H1 (cell line): Measurements from ENCODE around the gene GFRAL. TPM values are rescaled to one million over a fixed set of nuclear protein-coding genes. Genes with fewer than 3 reads are reported as not detected.

Experiments used
- CTCF ChIA-PET: fragments of 300-600 bp; sonication (Branson Sonifier 250); formaldehyde crosslinking; loops from one replicate; lab custom pipeline; 2021; ENCODE audit not compliant: partially characterized antibody; lab: Charles Lee
- POLR2A ChIA-PET: fragments of 300-600 bp; sonication (Branson Sonifier 250); formaldehyde crosslinking; loops from one replicate; lab custom pipeline; 2021; ENCODE audit warnings: inconsistent platforms; ENCODE audit not compliant: partially characterized antibody; lab: Charles Lee
- DNase-seq, 2 experiments: peaks; one replicate each; pipeline versions ENCODE4 v3.0.0 to v3.0.0-alpha.2; 2010 to 2022; ENCODE audit warnings: low spot score in 2 of 2, low read depth in 1 of 2, mixed read lengths in 1 of 2
- FAIRE-seq: peaks from 2 replicates; lab custom pipeline; 2011; peaks lifted over from hg19 to GRCh38; lab: Jason Lieb, UNC
- H2AFZ ChIP-seq: 2 replicates; pipeline ENCODE4 v1.8.1; 2012; ENCODE audit warnings: low read length, inconsistent platforms
- H2AK5ac ChIP-seq: 2 replicates; pipeline ENCODE4 v1.6.1; 2013; ENCODE audit warnings: low read depth, low read length
- H2BK120ac ChIP-seq: replicated peaks from 2 replicates; pipeline ENCODE3; 2013; ENCODE audit warnings: low read depth, low read length, inconsistent platforms
- H2BK12ac ChIP-seq: 2 replicates; pipeline ENCODE4 v1.6.1; 2013; ENCODE audit warnings: low read depth, low read length
- H2BK15ac ChIP-seq: 2 replicates; pipeline ENCODE4 v1.6.1; 2013; ENCODE audit warnings: low read length
- H2BK20ac ChIP-seq: 2 replicates; pipeline ENCODE4 v1.6.1; 2013; ENCODE audit warnings: low read length
- H2BK5ac ChIP-seq: 2 replicates; pipeline ENCODE4 v1.6.1; 2013; ENCODE audit warnings: low read depth, low read length
- H3K14ac ChIP-seq: 2 replicates; pipeline ENCODE4 v1.6.1; 2013; ENCODE audit warnings: inconsistent platforms; ENCODE audit not compliant: insufficient read length
- H3K18ac ChIP-seq: 2 replicates; pipeline ENCODE4 v1.6.1; 2013; ENCODE audit warnings: low read length; ENCODE audit errors: extremely low read depth
- H3K23ac ChIP-seq: 2 replicates; pipeline ENCODE4 v1.6.1; 2013; ENCODE audit warnings: inconsistent platforms; ENCODE audit not compliant: insufficient read length
- H3K23me2 ChIP-seq: 2 replicates; pipeline ENCODE4 v1.6.1; 2013; ENCODE audit warnings: low read depth, low read length
- H3K27ac ChIP-seq: 2 replicates; pipeline ENCODE4 v1.6.1; 2011; ENCODE audit warnings: low read depth, low read length, inconsistent platforms
- H3K27me3 ChIP-seq, 4 experiments: replicated peaks in 1 of 4; 1 replicate in 1 of 4; 2 replicates in 3 of 4; pipeline versions ENCODE4 v1.6.1 to v1.8.1; 2011 to 2013; ENCODE audit warnings: low read length in 3 of 4, mild to moderate bottlenecking in 3 of 4, inconsistent platforms in 2 of 4, mixed read lengths in 2 of 4, moderate library complexity in 1 of 4; ENCODE audit not compliant: control insufficient read depth in 3 of 4, insufficient read depth in 3 of 4; ENCODE audit errors: extremely low read depth in 1 of 4
- H3K36me3 ChIP-seq, 4 experiments: 2 replicates each; pipeline versions ENCODE4 v1.6.1 to v1.8.1; 2011 to 2013; ENCODE audit warnings: mild to moderate bottlenecking in 4 of 4, low read length in 3 of 4, moderate library complexity in 2 of 4, control low read depth in 1 of 4, inconsistent platforms in 1 of 4; ENCODE audit not compliant: insufficient read depth in 4 of 4, control insufficient read depth in 2 of 4
- H3K4ac ChIP-seq: replicated peaks from 2 replicates; pipeline ENCODE3; 2013; ENCODE audit warnings: low read length, low read depth, mixed read lengths, inconsistent platforms; ENCODE audit not compliant: insufficient read length
- H3K4me1 ChIP-seq, 4 experiments: replicated peaks in 1 of 4; 1 replicate in 1 of 4; 2 replicates in 3 of 4; pipeline versions ENCODE4 v1.6.1 to v1.8.1; 2011 to 2013; ENCODE audit warnings: low read length in 3 of 4, inconsistent platforms in 2 of 4, mixed read lengths in 1 of 4; ENCODE audit not compliant: insufficient read depth in 4 of 4, control insufficient read depth in 3 of 4
- H3K4me2 ChIP-seq, 2 experiments: 2 replicates each; pipeline versions ENCODE4 v1.6.1 to v1.8.1; 2011 to 2013; ENCODE audit warnings: low read depth in 2 of 2, low read length in 2 of 2, control low read depth in 1 of 2, inconsistent platforms in 1 of 2, mild to moderate bottlenecking in 1 of 2; ENCODE audit not compliant: insufficient read depth in 1 of 2
- H3K4me3 ChIP-seq, 4 experiments: fragments of 200-600, 300-600 bp in 1 of 4; sonication (generic), shearing (Covaris generic), sonication (Bioruptor Twin) in 1 of 4; 2 replicates each; pipeline versions ENCODE4 v1.5.1 to v1.8.1; 2011 to 2016; ENCODE audit warnings: low read length in 4 of 4, low read depth in 3 of 4, control low read depth in 2 of 4, inconsistent platforms in 2 of 4, mild to moderate bottlenecking in 2 of 4, mixed read lengths in 1 of 4, moderate library complexity in 1 of 4; ENCODE audit not compliant: insufficient read depth in 2 of 4; ENCODE audit errors: extremely low read depth in 1 of 4
- H3K56ac ChIP-seq: replicated peaks from 2 replicates; pipeline ENCODE3; 2013; ENCODE audit warnings: low read depth, mild to moderate bottlenecking, mixed read lengths, low read length, inconsistent platforms; ENCODE audit not compliant: insufficient read length
- H3K79me1 ChIP-seq: 2 replicates; pipeline ENCODE4 v1.6.1; 2013; ENCODE audit warnings: low read depth, low read length, control low read depth
- H3K79me2 ChIP-seq, 2 experiments: 2 replicates each; pipeline versions ENCODE4 v1.6.1 to v1.8.1; 2012 to 2013; ENCODE audit warnings: low read length in 2 of 2, mild to moderate bottlenecking in 2 of 2, inconsistent platforms in 1 of 2; ENCODE audit not compliant: insufficient read depth in 2 of 2, control insufficient read depth in 1 of 2
- H3K9ac ChIP-seq, 4 experiments: replicated peaks in 1 of 4; 1 replicate in 1 of 4; 2 replicates in 3 of 4; pipeline versions ENCODE4 v1.6.1 to v1.8.1; 2011 to 2013; ENCODE audit warnings: low read depth in 3 of 4, low read length in 3 of 4, control low read depth in 2 of 4, mild to moderate bottlenecking in 2 of 4, moderate library complexity in 2 of 4, inconsistent platforms in 1 of 4; ENCODE audit errors: extremely low read depth in 1 of 4
- H3K9me3 ChIP-seq, 2 experiments: 2 replicates each; pipeline versions ENCODE4 v1.6.1 to v1.8.1; 2012 to 2013; ENCODE audit warnings: mild to moderate bottlenecking in 2 of 2, moderate library complexity in 2 of 2, control low read depth in 1 of 2, inconsistent platforms in 1 of 2, low read depth in 1 of 2, low read length in 1 of 2, mixed read lengths in 1 of 2; ENCODE audit not compliant: insufficient read depth in 2 of 2
- H4K20me1 ChIP-seq, 2 experiments: replicated peaks in 1 of 2; 2 replicates each; pipeline versions ENCODE3 to v1.8.1; 2011 to 2013; ENCODE audit warnings: inconsistent platforms in 2 of 2, low read length in 2 of 2, mild to moderate bottlenecking in 1 of 2; ENCODE audit not compliant: insufficient read depth in 2 of 2, control insufficient read depth in 1 of 2
- H4K5ac ChIP-seq: 2 replicates; pipeline ENCODE4 v1.6.1; 2013; ENCODE audit warnings: low read length, low read depth, mixed read lengths, inconsistent platforms; ENCODE audit not compliant: insufficient read length
- H4K8ac ChIP-seq: 2 replicates; pipeline ENCODE4 v1.8.0; 2013; ENCODE audit warnings: mild to moderate bottlenecking, moderate library complexity, low read length, inconsistent platforms; ENCODE audit not compliant: insufficient read depth; ENCODE audit errors: extremely low read depth
- H4K91ac ChIP-seq: replicated peaks from 2 replicates; pipeline ENCODE3; 2013; ENCODE audit warnings: low read length, mixed read lengths, inconsistent platforms; ENCODE audit not compliant: insufficient read length
- TBP ChIP-seq: IDR thresholded peaks from 2 replicates; pipeline ENCODE4 v1.6.1; 2011; ENCODE audit warnings: low read depth, low read length, improper control_type of control experiment
- WGBS, 2 experiments: shearing (Covaris generic) in 1 of 2; methylation state at CpG; one replicate each; pipeline versions ENCODE4 v1.1.6 to v1.1.7; 2013 to 2015; ENCODE audit warnings: low lambda C conversion rate in 2 of 2, mixed read lengths in 2 of 2, inconsistent platforms in 1 of 2, low coverage in 1 of 2, missing lambda C conversion rate in 1 of 2; ENCODE audit not compliant: insufficient replicate concordance in 2 of 2, insufficient coverage in 1 of 2, insufficient read length in 1 of 2; ENCODE audit errors: extremely low coverage in 1 of 2, missing lambda C conversion rate in 1 of 2; 5-methylcytosine and 5-hydroxymethylcytosine counted together
- polyA plus RNA-seq, 7 experiments: library from polyadenylated mRNA; depleted of rRNA in 3 of 7; stranded (reverse) in 5 of 7; unstranded in 2 of 7; fragments of >200 nt in 5 of 7; fragments of 200-250 nt in 2 of 7; gene quantifications; 1 replicate in 5 of 7; 2 replicates in 1 of 7; 4 replicates in 1 of 7; pipeline versions ENCODE4 v1.2.1 to v1.2.3, GENCODE V29; 2011 to 2013; ENCODE audit warnings: missing spikeins in 2 of 7, mixed read lengths in 2 of 7
- total RNA-seq: library from RNA; stranded (reverse); fragmentation: NEBNext Ultra II Directional; extraction: Animal tissue kit (Norgen Biotek cat#: 25700); gene quantifications from 2 replicates; pipeline ENCODE4 v1.2.1, GENCODE V29; 2021

Gene GFRAL
- total and polyA plus RNA-seq, 2 of the 8 experiments (the other 6 are each of a cell fraction or from before 2014, with no cell fraction given): not detected

DNA sequence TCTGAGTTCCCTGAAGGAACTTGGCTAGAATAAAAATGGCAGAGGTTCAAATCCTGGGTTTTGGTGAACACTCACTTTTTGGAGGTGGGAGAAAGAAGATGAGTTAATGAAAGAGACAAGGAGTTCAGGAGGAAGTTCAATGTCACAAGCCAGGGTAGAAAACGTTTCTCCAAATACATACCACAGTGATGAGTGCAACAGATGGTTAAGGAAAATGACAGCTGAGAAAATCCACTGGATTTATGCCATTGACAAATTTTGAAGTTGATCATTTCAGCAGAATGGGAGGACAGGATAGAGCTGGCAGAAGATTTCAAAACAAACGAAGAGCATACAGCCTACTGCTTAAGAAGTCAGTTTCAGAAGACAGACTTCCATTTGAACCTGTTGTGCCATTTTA lies 122.7 kb downstream of the GFRAL start:
- no peaks in the 10 kb centered on the region for H3K23me2 ChIP-seq
- H3K56ac ChIP-seq: no peak overlapping the region
- no peak for TF ChIP-seq TBP
- no peak overlapping the region for H2AK5ac ChIP-seq
- H4K20me1 ChIP-seq: no peaks in the 10 kb centered on the region
- no peak for FAIRE-seq
- H2BK5ac ChIP-seq: no peak overlapping the region
- CTCF ChIA-PET: interaction anchor here (1.1 to 1.3 kb wide), 3 partner anchors 10 to 843 kb away, joined by 3 to 4 read pairs (median 4); no protein-coding TSS in a partner anchor
- H3K79me1 ChIP-seq: no peaks in the 10 kb centered on the region
- H3K4me1 ChIP-seq: no peaks in the 10 kb centered on the region
- H3K14ac ChIP-seq: no peak overlapping the region
- 90% methylated on average over 2 of the region's 2 CpGs; no CpG with 5 or more reads in 1 of the 2 experiments for WGBS, 2 experiments
- no peak for DNase-seq
- no peak overlapping the region for H4K8ac ChIP-seq
- no peaks in the 10 kb centered on the region for H3K9me3 ChIP-seq
- no peak overlapping the region for H4K91ac ChIP-seq
- no peak overlapping the region for H3K4ac ChIP-seq
- no peak overlapping the region for H3K27ac ChIP-seq
- no peaks in the 10 kb centered on the region for H3K36me3 ChIP-seq
- H2BK12ac ChIP-seq: no peak overlapping the region
- H3K9ac ChIP-seq: no peak overlapping the region
- no peak overlapping the region for H2BK20ac ChIP-seq
- H2BK120ac ChIP-seq: no peak overlapping the region
- H3K4me2 ChIP-seq: no peak overlapping the region
- no peaks in the 10 kb centered on the region for H3K79me2 ChIP-seq
- POLR2A ChIA-PET: no interaction called here
- H4K5ac ChIP-seq: no peak overlapping the region
- no peak overlapping the region for H3K23ac ChIP-seq
- H2AFZ ChIP-seq: no peak overlapping the region
- no peak overlapping the region for H3K18ac ChIP-seq
- no peaks in the 10 kb centered on the region for H3K27me3 ChIP-seq
- H3K4me3 ChIP-seq: no peak overlapping the region
- H2BK15ac ChIP-seq: no peak overlapping the region

Other genes starting within 250 kb of the GFRAL start
- 0.19 TPM in 1 of 2 replicates, not detected in the other for gene HCRTR2, start 153.0 kb upstream of the GFRAL start, total RNA-seq
- 0.08 and 0.23 TPM in 2 replicates for gene HCRTR2, start 153.0 kb upstream of the GFRAL start, polyA plus RNA-seq (2011; rRNA removed)